Neuronal stem cell (in vitro differentiated cells): ENCODE results near the gene HAPSTR1.

Experiments used
- DNase-seq: peaks from one replicate; pipeline ENCODE4 v3.0.0-alpha.2; 2013; ENCODE audit warnings: low spot score
- H2AFZ ChIP-seq: one replicate; pipeline ENCODE4 v1.6.1; 2013; ENCODE audit warnings: mild to moderate bottlenecking, low read length, inconsistent platforms
- H2AK5ac ChIP-seq: 2 replicates; pipeline ENCODE4 v1.6.1; 2013; ENCODE audit warnings: low read depth, mild to moderate bottlenecking, inconsistent platforms, low read length, moderate library complexity, mixed read lengths
- H2BK120ac ChIP-seq: 2 replicates; pipeline ENCODE4 v1.6.1; 2013; ENCODE audit warnings: low read depth, mild to moderate bottlenecking, inconsistent platforms, low read length, moderate library complexity, mixed read lengths
- H2BK12ac ChIP-seq: one replicate; pipeline ENCODE4 v1.6.1; 2013; ENCODE audit warnings: low read length, inconsistent platforms
- H2BK15ac ChIP-seq: 2 replicates; pipeline ENCODE4 v1.6.1; 2013; ENCODE audit warnings: mild to moderate bottlenecking, low read length, inconsistent platforms, mixed read lengths
- H2BK5ac ChIP-seq: one replicate; pipeline ENCODE4 v1.6.1; 2013; ENCODE audit warnings: inconsistent platforms, mild to moderate bottlenecking, low read length, moderate library complexity
- H3K14ac ChIP-seq: one replicate; pipeline ENCODE4 v1.6.1; 2013; ENCODE audit warnings: low read length, inconsistent platforms
- H3K18ac ChIP-seq: 2 replicates; pipeline ENCODE4 v1.6.1; 2013; ENCODE audit warnings: low read length, inconsistent platforms
- H3K23ac ChIP-seq: 2 replicates; pipeline ENCODE4 v1.6.1; 2013; ENCODE audit warnings: low read depth, mild to moderate bottlenecking, mixed read lengths, low read length, inconsistent platforms; ENCODE audit not compliant: poor library complexity
- H3K27ac ChIP-seq: replicated peaks from 3 replicates; pipeline ENCODE4 v1.5.1; 2013; ENCODE audit warnings: low read length, inconsistent platforms
- H3K27me3 ChIP-seq, 3 experiments: 2 replicates each; pipeline ENCODE4 v1.6.1; 2013; ENCODE audit warnings: low read length in 3 of 3, mild to moderate bottlenecking in 2 of 3, inconsistent platforms in 1 of 3, low read depth in 1 of 3, mixed read lengths in 1 of 3, moderate library complexity in 1 of 3; ENCODE audit not compliant: control insufficient read depth in 3 of 3, insufficient read depth in 3 of 3
- H3K36me3 ChIP-seq, 2 donors: replicated peaks in 1 of 2; 2 replicates each; pipeline ENCODE4 v1.6.1; 2013; ENCODE audit warnings: low read length in 2 of 2; ENCODE audit not compliant: control insufficient read depth in 2 of 2, insufficient read depth in 2 of 2
- H3K4ac ChIP-seq: 2 replicates; pipeline ENCODE4 v1.6.1; 2013; ENCODE audit warnings: inconsistent platforms, mild to moderate bottlenecking, low read length, moderate library complexity
- H3K4me1 ChIP-seq, 2 donors: 1 replicate in 1 of 2; 2 replicates in 1 of 2; pipeline ENCODE4 v1.6.1; 2013; ENCODE audit warnings: low read length in 2 of 2, low read depth in 1 of 2; ENCODE audit not compliant: control insufficient read depth in 2 of 2, insufficient read depth in 1 of 2
- H3K4me2 ChIP-seq: one replicate; pipeline ENCODE4 v1.6.1; 2013; ENCODE audit warnings: mild to moderate bottlenecking, low read length, inconsistent platforms; ENCODE audit not compliant: insufficient read depth, poor library complexity, severe bottlenecking
- H3K4me3 ChIP-seq, 2 donors: 2 replicates each; pipeline ENCODE4 v1.5.1; 2013; ENCODE audit warnings: low read length in 2 of 2, mild to moderate bottlenecking in 2 of 2, inconsistent platforms in 1 of 2, moderate library complexity in 1 of 2
- H3K79me1 ChIP-seq: one replicate; pipeline ENCODE4 v1.6.1; 2013; ENCODE audit warnings: low read depth, mild to moderate bottlenecking, inconsistent platforms, low read length, moderate library complexity
- H3K9ac ChIP-seq: one replicate; pipeline ENCODE4 v1.6.1; 2013; ENCODE audit warnings: mild to moderate bottlenecking, low read depth, low read length, inconsistent platforms; ENCODE audit not compliant: poor library complexity
- H3K9me3 ChIP-seq, 2 donors: replicated peaks in 1 of 2; 2 replicates each; pipeline versions ENCODE3 to v1.6.1; 2013; ENCODE audit warnings: low read length in 2 of 2, mild to moderate bottlenecking in 2 of 2, inconsistent platforms in 1 of 2, low read depth in 1 of 2, mixed read lengths in 1 of 2, moderate library complexity in 1 of 2; ENCODE audit not compliant: control insufficient read depth in 2 of 2, insufficient read depth in 1 of 2
- H4K8ac ChIP-seq: one replicate; pipeline ENCODE4 v1.6.1; 2013; ENCODE audit warnings: low read depth, mild to moderate bottlenecking, inconsistent platforms, low read length, moderate library complexity
- H4K91ac ChIP-seq: one replicate; pipeline ENCODE4 v1.6.1; 2013; ENCODE audit warnings: low read length, low read depth, mild to moderate bottlenecking, inconsistent platforms; ENCODE audit not compliant: poor library complexity
- WGBS, 2 donors: extraction: QIAGEN DNeasy Blood & Tissue Kit; methylation state at CpG; one replicate each; pipeline ENCODE4 v1.1.7; 2013; ENCODE audit warnings: missing lambda C conversion rate in 2 of 2, mixed read lengths in 1 of 2; ENCODE audit not compliant: insufficient read length in 2 of 2, insufficient replicate concordance in 1 of 2; ENCODE audit errors: extremely low coverage in 2 of 2; 5-methylcytosine and 5-hydroxymethylcytosine counted together

Gene HAPSTR1

GRCh38 chr16:9061358-9061813, 30.1 kb upstream of the HAPSTR1 start:
- no peaks in the 10 kb centered on the region for H3K36me3 ChIP-seq
- H3K4me1 ChIP-seq, result no peaks in the 10 kb centered on the region
- no peak overlapping the region for H3K9ac ChIP-seq
- no peak overlapping the region for H2AK5ac ChIP-seq
- H3K4ac ChIP-seq, result no peak overlapping the region
- no peak overlapping the region for H4K8ac ChIP-seq
- H2BK15ac ChIP-seq, result no peak overlapping the region
- no peak overlapping the region for H3K23ac ChIP-seq
- no peak overlapping the region for H3K4me3 ChIP-seq
- no peak overlapping the region for H3K4me2 ChIP-seq
- H2BK120ac ChIP-seq, result no peak overlapping the region
- no peak overlapping the region for H3K18ac ChIP-seq
- no peak overlapping the region for H2AFZ ChIP-seq
- no peak for DNase-seq
- H2BK5ac ChIP-seq, result no peak overlapping the region
- H3K9me3 ChIP-seq, result no peaks in the 10 kb centered on the region
- H2BK12ac ChIP-seq, result no peak overlapping the region
- no peak overlapping the region for H4K91ac ChIP-seq
- no peak overlapping the region for H3K27ac ChIP-seq
- no peaks in the 10 kb centered on the region for H3K27me3 ChIP-seq
- H3K79me1 ChIP-seq, result no peaks in the 10 kb centered on the region
- no peak overlapping the region for H3K14ac ChIP-seq
- no CpG with 5 or more reads among the region's 4 CpGs for WGBS, 2 donors

DNA sequence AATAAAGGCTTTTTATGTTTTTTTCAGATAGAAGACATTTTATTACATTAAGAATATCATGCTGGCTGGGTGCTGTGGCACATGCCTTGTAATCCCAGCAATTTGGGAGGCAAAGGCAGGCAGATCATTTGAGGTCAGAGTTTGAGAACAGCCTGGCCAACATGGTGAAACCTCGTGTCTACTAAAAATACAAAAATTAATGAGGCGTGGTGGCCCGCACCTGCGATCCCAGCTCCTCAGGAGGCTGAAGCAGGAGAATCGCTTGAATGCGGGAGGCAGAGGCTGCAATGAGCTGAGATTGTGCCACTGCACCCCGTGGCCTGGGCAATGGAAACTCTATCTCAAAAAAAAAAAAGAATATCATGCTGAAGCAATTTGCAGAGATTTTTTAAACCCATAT, 29.1 kb upstream of the HAPSTR1 start:
- Histone ChIP-seq H3K27ac (no peak overlapping the region), H3K9ac (no peak overlapping the region), H2AFZ (no peak overlapping the region), H3K4me2 (no peak overlapping the region), H3K4me3 (no peak overlapping the region), H3K9me3 (peaks cover 0 to 2% of the 10 kb centered on the region in 2 donors), H2BK12ac (no peak overlapping the region), H2BK15ac (no peak overlapping the region), H2BK5ac (no peak overlapping the region), H3K14ac (no peak overlapping the region), H4K91ac (no peak overlapping the region), H3K23ac (no peak overlapping the region), H3K4ac (no peak overlapping the region), H3K79me1 (no peaks in the 10 kb centered on the region), H3K27me3 (no peaks in the 10 kb centered on the region), H4K8ac (no peak overlapping the region), H2AK5ac (no peak overlapping the region), H3K4me1 (no peaks in the 10 kb centered on the region), H3K36me3 (no peaks in the 10 kb centered on the region), H2BK120ac (no peak overlapping the region), H3K18ac (no peak overlapping the region)
- WGBS, 2 donors, result no CpG with 5 or more reads among the region's 7 CpGs
- DNase-seq, result no peak

DNA sequence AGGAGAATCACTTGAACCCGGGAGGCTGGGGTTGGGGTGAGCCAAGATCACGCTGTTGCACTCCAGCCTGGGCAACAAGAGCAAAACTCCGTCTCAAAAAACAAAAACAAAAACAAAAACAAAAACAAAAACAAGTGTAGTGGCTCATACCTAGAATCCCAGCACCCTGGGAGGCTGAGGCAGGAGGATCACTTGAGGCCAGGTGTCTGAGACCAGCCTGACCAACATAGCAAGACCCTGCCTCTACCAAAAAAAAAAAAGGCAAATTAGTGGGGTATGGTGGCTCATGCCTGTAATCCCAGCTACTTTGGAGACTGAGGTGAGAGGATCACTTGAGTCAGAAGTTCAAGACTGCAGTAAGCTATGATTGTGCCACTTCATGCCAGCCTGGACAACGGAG, 26.4 kb upstream of the HAPSTR1 start:
- no peaks in the 10 kb centered on the region for H3K36me3 ChIP-seq
- H2AFZ ChIP-seq, result no peak overlapping the region
- no peak overlapping the region for H3K18ac ChIP-seq
- no peaks in the 10 kb centered on the region for H3K27me3 ChIP-seq
- no peak overlapping the region for H3K4me3 ChIP-seq
- no peak overlapping the region for H4K8ac ChIP-seq
- no peak overlapping the region for H3K4me2 ChIP-seq
- H3K4me1 ChIP-seq, result no peaks in the 10 kb centered on the region
- no peak overlapping the region for H2BK5ac ChIP-seq
- no peak overlapping the region for H4K91ac ChIP-seq
- no peak for DNase-seq
- no peaks in the 10 kb centered on the region for H3K79me1 ChIP-seq
- no peak overlapping the region for H2BK120ac ChIP-seq
- peaks cover 0 to 2% of the 10 kb centered on the region in 2 donors for H3K9me3 ChIP-seq
- WGBS, 2 donors, result no CpG with 5 or more reads among the region's 4 CpGs
- H3K4ac ChIP-seq, result no peak overlapping the region
- no peak overlapping the region for H3K23ac ChIP-seq
- H3K27ac ChIP-seq, result no peak overlapping the region
- H2AK5ac ChIP-seq, result no peak overlapping the region
- H3K14ac ChIP-seq, result no peak overlapping the region
- no peak overlapping the region for H2BK15ac ChIP-seq
- H2BK12ac ChIP-seq, result no peak overlapping the region
- H3K9ac ChIP-seq, result no peak overlapping the region

DNA sequence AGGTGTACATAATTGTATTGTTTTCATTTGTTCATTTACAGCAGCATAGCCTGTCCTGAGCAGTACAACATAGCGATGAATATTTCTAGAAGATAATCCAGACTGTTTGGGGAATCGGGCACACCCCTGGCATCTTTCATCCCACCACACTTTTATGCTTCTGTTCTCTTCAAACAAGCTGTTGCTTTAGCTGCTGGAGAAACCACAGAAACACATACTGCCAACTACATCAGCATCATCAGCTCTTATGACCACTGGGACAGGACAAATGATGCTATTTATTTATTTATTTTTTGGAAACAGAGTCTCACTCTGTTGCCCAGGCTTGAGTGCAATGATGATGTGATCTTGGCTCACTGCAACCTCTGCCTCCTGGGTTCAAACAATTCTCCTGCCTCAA, 22.6 kb upstream of the HAPSTR1 start:
- Histone ChIP-seq H4K91ac (no peak overlapping the region), H2AK5ac (no peak overlapping the region), H3K79me1 (no peaks in the 10 kb centered on the region), H3K14ac (no peak overlapping the region), H3K4me2 (no peak overlapping the region), H2BK120ac (no peak overlapping the region), H3K27me3 (no peaks in the 10 kb centered on the region), H4K8ac (no peak overlapping the region), H3K36me3 (no peaks in the 10 kb centered on the region), H2BK5ac (no peak overlapping the region), H3K18ac (no peak overlapping the region), H3K9ac (no peak overlapping the region), H3K9me3 (peaks cover 0 to 2% of the 10 kb centered on the region in 2 donors), H2BK12ac (no peak overlapping the region), H2AFZ (no peak overlapping the region), H2BK15ac (no peak overlapping the region), H3K23ac (no peak overlapping the region), H3K4ac (no peak overlapping the region), H3K4me3 (no peak overlapping the region), H3K27ac (no peak overlapping the region), H3K4me1 (no peaks in the 10 kb centered on the region)
- WGBS, 2 donors, result no CpG with 5 or more reads among the region's 2 CpGs
- DNase-seq, result no peak
